HEK293T (cell line): ENCODE data around the gene SLC39A5.

Experiments
- CTCF ChIA-PET: fragments of 350-600 bp; formaldehyde crosslinking; extraction: SDS; loops from one replicate; lab custom pipeline; 2021; ENCODE audit warnings: antibody characterized with exemption, inconsistent platforms; lab: Yijun Ruan, JAX
- POLR2A ChIA-PET: fragments of 350-600 bp; formaldehyde crosslinking; extraction: SDS; loops from one replicate; lab custom pipeline; 2020; ENCODE audit warnings: antibody characterized with exemption, inconsistent platforms; lab: Yijun Ruan, JAX
- DNase-seq: peaks from one replicate; pipeline ENCODE4 v3.0.0; 2012; ENCODE audit warnings: mixed read lengths; ENCODE audit errors: extremely low spot score
- ARNT ChIP-seq: fragments of 450-650 bp; IDR thresholded peaks from 2 replicates; pipeline ENCODE4 v1.6.1; 2017; ENCODE audit warnings: mild to moderate bottlenecking
- BHLHE40 ChIP-seq: fragments of 450-650 bp; IDR thresholded peaks from 2 replicates; pipeline ENCODE4 v1.6.1; 2016; ENCODE audit warnings: mild to moderate bottlenecking, moderate library complexity, borderline replicate concordance
- CTBP1 ChIP-seq: fragments of 450-650 bp; IDR thresholded peaks from 2 replicates; pipeline ENCODE4 v1.6.1; 2016; ENCODE audit warnings: borderline replicate concordance
- ELF4 ChIP-seq: fragments of 450-650 bp; IDR thresholded peaks from 2 replicates; pipeline ENCODE4 v1.6.1; 2017; ENCODE audit warnings: antibody characterized with exemption
- FOXA1 ChIP-seq: fragments of 450-650 bp; IDR thresholded peaks from 2 replicates; pipeline ENCODE4 v1.6.1; 2016; ENCODE audit warnings: mild to moderate bottlenecking
- FOXK2 ChIP-seq: fragments of 450-650 bp; IDR thresholded peaks from 2 replicates; pipeline ENCODE4 v1.6.1; 2016; ENCODE audit warnings: mild to moderate bottlenecking
- FOXM1 ChIP-seq: fragments of 450-650 bp; IDR thresholded peaks from 2 replicates; pipeline ENCODE4 v1.6.1; 2017; ENCODE audit warnings: mild to moderate bottlenecking, borderline replicate concordance
- HDGF ChIP-seq: fragments of 450-650 bp; IDR thresholded peaks from 2 replicates; pipeline ENCODE4 v1.6.1; 2017; ENCODE audit warnings: antibody characterized with exemption, borderline replicate concordance
- L3MBTL2 ChIP-seq: fragments of 450-650 bp; conservative IDR thresholded peaks from 2 replicates; pipeline ENCODE4 v1.6.1; 2016; ENCODE audit warnings: mild to moderate bottlenecking
- LEF1 ChIP-seq: fragments of 450-650 bp; IDR thresholded peaks from 2 replicates; pipeline ENCODE4 v1.6.1; 2017; ENCODE audit warnings: mild to moderate bottlenecking, borderline replicate concordance
- NFRKB ChIP-seq: fragments of 450-650 bp; IDR thresholded peaks from 2 replicates; pipeline ENCODE4 v1.6.1; 2016; ENCODE audit warnings: mild to moderate bottlenecking, moderate library complexity
- SP1 ChIP-seq: fragments of 450-650 bp; IDR thresholded peaks from 2 replicates; pipeline ENCODE4 v1.6.1; 2017
- SUZ12 ChIP-seq: fragments of 450-650 bp; IDR thresholded peaks from 2 replicates; pipeline ENCODE4 v1.6.1; 2016; ENCODE audit warnings: mild to moderate bottlenecking
- TARDBP ChIP-seq: fragments of 450-650 bp; IDR thresholded peaks from 2 replicates; pipeline ENCODE4 v1.6.1; 2016
- ZNF384 ChIP-seq: fragments of 450-650 bp; IDR thresholded peaks from 2 replicates; pipeline ENCODE4 v1.6.1; 2016
- TF ChIP-seq, protein P1 (sequence below): fragments of 450-650 bp; IDR thresholded peaks from 2 replicates; pipeline ENCODE4 v1.6.1; 2016

Gene SLC39A5

GRCh38 chr12:56208006-56208405 lies 21.8 kb upstream of the SLC39A5 start:
- no peak for TF ChIP-seq ZNF384
- TF ChIP-seq HDGF, result no peak
- DNase-seq, result no peak
- ChIA-PET CTCF (interaction anchor here (0.8 to 2.4 kb wide), 4 partner anchors 11 to 51 kb away, joined by 3 to 15 read pairs (median 8); partner anchors contain the start of gene RNF41), POLR2A (interaction anchor here (1.2 to 6.0 kb wide), 2 partner anchors 13 to 18 kb away, joined by 3 to 70 read pairs; partner anchors contain the start of genes RNF41 and SMARCC2)

DNA sequence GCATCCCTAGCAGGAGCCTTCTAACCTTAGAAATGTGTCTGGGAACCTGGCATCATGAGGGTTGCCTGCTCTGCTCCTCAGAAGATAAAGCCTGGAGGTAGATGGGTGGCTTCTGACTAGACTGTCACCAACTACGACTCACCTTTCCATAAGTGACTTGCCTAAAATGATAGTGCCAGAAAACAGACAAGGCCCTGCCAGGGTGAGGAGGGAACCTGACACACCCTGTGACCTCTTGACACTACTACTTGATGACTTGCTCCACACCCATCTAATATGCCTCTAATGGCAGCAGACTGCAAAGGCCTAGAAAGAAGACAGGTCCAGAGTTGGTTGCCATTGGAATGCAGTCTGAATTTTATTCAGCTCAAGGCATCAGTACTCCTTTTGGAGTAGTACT lies 17.5 kb upstream of the SLC39A5 start:
- POLR2A ChIA-PET, result interaction anchor here (1.5 kb wide), 1 partner anchor 9 kb away, joined by 8 read pairs; the partner anchor contains the start of gene RNF41
- DNase-seq, result no peak
- TF ChIP-seq ZNF384, result no peak
- TF ChIP-seq BHLHE40, result no peak
- TF ChIP-seq CTBP1, result no peak
- TF ChIP-seq HDGF, result no peak
- TF ChIP-seq L3MBTL2, result no peak
- TF ChIP-seq NFRKB, result no peak
- no peak for TF ChIP-seq FOXK2
- no peak for TF ChIP-seq ELF4
- TF ChIP-seq SUZ12, result no peak
- TF ChIP-seq FOXA1, result no peak
- no peak for TF ChIP-seq SP1
- no peak for TF ChIP-seq FOXM1
- CTCF ChIA-PET, result interaction anchor here (1.0 kb wide), 1 partner anchor 23 kb away, joined by 3 read pairs; the partner anchor contains the start of gene SMARCC2

DNA sequence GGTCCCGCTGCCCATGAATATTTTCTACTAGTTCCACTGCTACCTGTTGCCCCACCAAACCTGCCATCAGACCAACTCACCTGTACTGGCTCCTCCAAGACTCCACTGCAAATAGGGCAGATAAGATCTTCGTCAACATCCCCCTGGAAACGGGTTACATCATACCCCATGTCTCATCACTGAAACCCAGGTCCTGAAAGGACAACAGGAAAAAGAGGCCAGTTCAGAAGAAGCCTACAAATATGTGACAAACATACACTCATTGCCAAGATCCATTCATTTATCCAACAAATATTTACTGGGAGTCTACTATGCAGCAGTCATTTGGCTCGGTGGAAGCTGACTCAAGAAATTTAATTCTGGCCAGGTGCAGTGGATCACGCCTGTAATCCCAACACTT lies 16.0 kb upstream of the SLC39A5 start:
- ChIA-PET POLR2A (interaction anchor here (1.5 kb wide), 1 partner anchor 8 kb away, joined by 8 read pairs; the partner anchor contains the start of gene RNF41), CTCF (no interaction called here)
- TF ChIP-seq TARDBP (no peak), LEF1 (no peak), ELF4 (no peak), NFRKB (no peak), L3MBTL2 (no peak), ZNF384 (no peak), HDGF (no peak), FOXK2 (no peak), FOXA1 (no peak), ARNT (no peak), BHLHE40 (no peak)
- no peak for DNase-seq

DNA sequence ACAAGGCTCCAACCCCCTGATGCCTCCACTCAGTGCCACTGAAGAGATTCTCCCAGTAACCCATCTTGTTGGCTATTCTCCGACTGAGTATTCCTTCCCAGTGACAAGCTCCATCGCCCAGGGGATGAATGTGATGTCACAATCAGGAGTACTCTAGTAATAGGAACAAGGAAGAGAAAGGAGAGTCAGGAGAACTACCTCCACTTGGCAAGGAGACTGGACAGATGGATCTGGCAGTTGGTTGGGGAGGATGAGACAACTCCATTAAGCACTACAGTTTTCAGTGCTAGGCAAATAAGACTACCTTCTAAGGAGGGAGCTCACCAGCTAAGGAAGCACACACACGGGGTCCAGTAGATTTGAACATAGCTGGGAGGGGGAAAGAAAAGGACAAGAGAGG lies 13.4 kb upstream of the SLC39A5 start:
- CTCF ChIA-PET, result interaction anchor here (0.8 to 1.9 kb wide), 2 partner anchors 10 to 42 kb away, joined by 3 to 5 read pairs; no protein-coding TSS in a partner anchor
- POLR2A ChIA-PET, result no interaction called here
- TF ChIP-seq NFRKB (no peak), LEF1 (no peak), FOXK2 (no peak), BHLHE40 (no peak), SP1 (no peak), FOXA1 (no peak), CTBP1 (no peak), L3MBTL2 (no peak), TARDBP (no peak)
- DNase-seq, result no peak

GRCh38 chr12:56219840-56220239 lies 10.0 kb upstream of the SLC39A5 start:
- DNase-seq, result no peak
- no peak for TF ChIP-seq HDGF
- no peak for TF ChIP-seq ELF4
- no peak for TF ChIP-seq ZNF384
- no peak for TF ChIP-seq FOXA1
- no peak for TF ChIP-seq CTBP1
- TF ChIP-seq, protein P1, sequence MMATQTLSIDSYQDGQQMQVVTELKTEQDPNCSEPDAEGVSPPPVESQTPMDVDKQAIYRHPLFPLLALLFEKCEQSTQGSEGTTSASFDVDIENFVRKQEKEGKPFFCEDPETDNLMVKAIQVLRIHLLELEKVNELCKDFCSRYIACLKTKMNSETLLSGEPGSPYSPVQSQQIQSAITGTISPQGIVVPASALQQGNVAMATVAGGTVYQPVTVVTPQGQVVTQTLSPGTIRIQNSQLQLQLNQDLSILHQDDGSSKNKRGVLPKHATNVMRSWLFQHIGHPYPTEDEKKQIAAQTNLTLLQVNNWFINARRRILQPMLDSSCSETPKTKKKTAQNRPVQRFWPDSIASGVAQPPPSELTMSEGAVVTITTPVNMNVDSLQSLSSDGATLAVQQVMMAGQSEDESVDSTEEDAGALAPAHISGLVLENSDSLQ, result no peak
- TF ChIP-seq BHLHE40, result no peak
- no peak for TF ChIP-seq TARDBP
- TF ChIP-seq SP1, result no peak
- TF ChIP-seq FOXM1, result no peak
- TF ChIP-seq FOXK2, result no peak
- POLR2A ChIA-PET, result interaction anchor here (3.0 to 3.2 kb wide), 2 partner anchors 30 to 92 kb away, joined by 23 to 66 read pairs; partner anchors contain the start of genes ESYT1 and SMARCC2
- CTCF ChIA-PET, result interaction anchor here (3.3 kb wide), 1 partner anchor 15 kb away, joined by 28 read pairs; no protein-coding TSS in a partner anchor

DNA sequence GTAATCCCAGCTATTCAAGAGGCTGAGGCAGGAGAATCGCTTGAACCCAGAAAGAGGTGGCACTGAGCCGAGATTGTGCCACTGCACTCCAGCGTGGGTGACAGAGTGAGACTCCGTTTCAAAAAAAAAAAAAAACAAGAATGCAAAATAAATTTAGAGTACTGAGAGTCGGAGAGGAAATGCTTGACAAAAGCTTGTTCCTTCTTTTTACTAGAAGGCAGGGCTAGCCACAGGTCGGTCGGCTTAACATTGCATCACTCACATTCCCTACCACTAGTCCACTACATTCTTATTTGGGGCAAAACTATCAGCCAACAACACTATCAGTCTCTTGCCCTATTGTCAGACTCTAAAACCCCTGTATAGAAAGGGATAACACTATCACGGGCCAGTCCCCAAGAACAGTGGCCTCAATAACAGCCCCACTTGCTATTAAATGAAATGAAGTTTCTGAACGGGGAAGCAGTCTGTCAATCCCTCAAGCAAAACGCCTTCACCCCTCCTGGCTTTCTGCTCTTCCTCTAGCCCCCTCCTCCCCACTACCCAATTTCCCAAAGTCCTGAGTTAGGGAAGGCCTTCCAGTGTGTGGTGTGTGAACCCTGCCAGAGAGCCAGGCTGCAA lies 9.1 kb upstream of the SLC39A5 start:
- ChIA-PET POLR2A (interaction anchor here (0.9 to 3.2 kb wide), 16 partner anchors 9 to 143 kb away, joined by 3 to 70 read pairs (median 14); partner anchors contain the start of genes ANKRD52, CNPY2, COQ10A and ESYT1), CTCF (interaction anchor here (1.2 to 3.3 kb wide), 3 partner anchors 12 to 21 kb away, joined by 4 to 28 read pairs (median 13); no protein-coding TSS in a partner anchor)
- TF ChIP-seq ELF4, result no peak
- no peak for TF ChIP-seq HDGF
- TF ChIP-seq L3MBTL2, result no peak
- TF ChIP-seq, protein P1, result no peak
- no peak for TF ChIP-seq SP1
- no peak for TF ChIP-seq FOXM1
- TF ChIP-seq ZNF384, result no peak
- no peak for TF ChIP-seq LEF1
- no peak for TF ChIP-seq BHLHE40
- TF ChIP-seq CTBP1, result no peak
- no peak for TF ChIP-seq ARNT
- TF ChIP-seq TARDBP, result no peak
- no peak for TF ChIP-seq SUZ12
- no peak for TF ChIP-seq FOXA1
- no peak for TF ChIP-seq FOXK2
- no peak for TF ChIP-seq NFRKB
- no peak for DNase-seq
